Measurements from ENCODE around the gene KCNJ11.

KCNJ11 gene

DNA sequence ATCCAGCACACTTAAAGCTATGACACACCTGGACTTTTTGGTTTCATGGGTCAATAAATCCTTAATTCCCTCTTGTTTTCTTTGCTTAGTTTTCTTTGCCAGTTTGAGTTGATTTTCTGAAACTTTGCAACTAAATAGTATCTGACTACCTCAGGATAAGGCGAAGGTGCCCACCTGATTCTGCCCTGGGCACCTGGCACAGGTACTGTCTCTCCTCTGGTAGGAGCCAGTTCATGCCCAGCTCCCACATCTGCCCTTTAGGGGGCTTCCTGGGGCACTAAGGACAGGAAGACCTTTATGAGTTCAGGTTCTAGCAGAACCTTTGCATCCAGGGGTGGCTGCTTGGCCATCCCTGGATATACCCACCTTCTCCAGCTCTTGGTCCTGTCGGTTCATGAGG, 19.6 kb upstream of the KCNJ11 start:
- Histone ChIP-seq H3K9me3 (no peaks in the 10 kb centered on the region), H3K4me1 (ENCODE audit: control insufficient read depth in 1 of 2, insufficient read depth in 1 of 2, low read depth in 1 of 2, low read length in 1 of 2) (no peaks in the 10 kb centered on the region), H3K4me3 (ENCODE audit: low read depth in 1 of 2, low read length in 1 of 2) (no peak overlapping the region), H3K27me3 (no peaks in the 10 kb centered on the region), H3K27ac (no peak overlapping the region), H3K36me3 (no peaks in the 10 kb centered on the region)
- TF ChIP-seq, protein P1, sequence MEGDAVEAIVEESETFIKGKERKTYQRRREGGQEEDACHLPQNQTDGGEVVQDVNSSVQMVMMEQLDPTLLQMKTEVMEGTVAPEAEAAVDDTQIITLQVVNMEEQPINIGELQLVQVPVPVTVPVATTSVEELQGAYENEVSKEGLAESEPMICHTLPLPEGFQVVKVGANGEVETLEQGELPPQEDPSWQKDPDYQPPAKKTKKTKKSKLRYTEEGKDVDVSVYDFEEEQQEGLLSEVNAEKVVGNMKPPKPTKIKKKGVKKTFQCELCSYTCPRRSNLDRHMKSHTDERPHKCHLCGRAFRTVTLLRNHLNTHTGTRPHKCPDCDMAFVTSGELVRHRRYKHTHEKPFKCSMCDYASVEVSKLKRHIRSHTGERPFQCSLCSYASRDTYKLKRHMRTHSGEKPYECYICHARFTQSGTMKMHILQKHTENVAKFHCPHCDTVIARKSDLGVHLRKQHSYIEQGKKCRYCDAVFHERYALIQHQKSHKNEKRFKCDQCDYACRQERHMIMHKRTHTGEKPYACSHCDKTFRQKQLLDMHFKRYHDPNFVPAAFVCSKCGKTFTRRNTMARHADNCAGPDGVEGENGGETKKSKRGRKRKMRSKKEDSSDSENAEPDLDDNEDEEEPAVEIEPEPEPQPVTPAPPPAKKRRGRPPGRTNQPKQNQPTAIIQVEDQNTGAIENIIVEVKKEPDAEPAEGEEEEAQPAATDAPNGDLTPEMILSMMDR (IDR thresholded peaks at IDR 0.05) = no peak

DNA sequence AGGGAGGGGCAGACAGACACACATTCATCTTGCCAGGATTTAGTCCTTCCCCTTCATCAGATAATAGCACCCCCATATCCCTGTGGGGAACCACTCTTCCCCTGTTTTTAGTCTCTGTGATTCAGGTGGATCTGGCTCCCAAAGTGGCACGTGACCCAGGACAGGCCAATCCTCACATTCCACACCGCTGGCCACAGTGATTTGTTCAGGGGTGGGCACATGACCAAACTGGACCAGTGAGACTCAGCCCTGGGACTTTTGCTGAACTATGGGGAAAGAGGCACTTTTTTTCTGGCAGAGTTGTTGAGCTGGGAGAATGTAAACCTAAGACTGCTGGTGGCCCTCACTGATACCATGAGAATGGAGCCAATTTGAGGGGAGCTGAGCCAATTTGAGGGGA, 19.1 kb upstream of the KCNJ11 start:
- Histone ChIP-seq H3K27ac (no peak overlapping the region), H3K27me3 (no peaks in the 10 kb centered on the region), H3K4me3 (ENCODE audit: low read depth in 1 of 2, low read length in 1 of 2) (no peak overlapping the region), H3K36me3 (no peaks in the 10 kb centered on the region), H3K9me3 (no peaks in the 10 kb centered on the region), H3K4me1 (ENCODE audit: control insufficient read depth in 1 of 2, insufficient read depth in 1 of 2, low read depth in 1 of 2, low read length in 1 of 2) (no peaks in the 10 kb centered on the region)
- TF ChIP-seq, protein P1 (IDR thresholded peaks at IDR 0.05) = no peak

DNA sequence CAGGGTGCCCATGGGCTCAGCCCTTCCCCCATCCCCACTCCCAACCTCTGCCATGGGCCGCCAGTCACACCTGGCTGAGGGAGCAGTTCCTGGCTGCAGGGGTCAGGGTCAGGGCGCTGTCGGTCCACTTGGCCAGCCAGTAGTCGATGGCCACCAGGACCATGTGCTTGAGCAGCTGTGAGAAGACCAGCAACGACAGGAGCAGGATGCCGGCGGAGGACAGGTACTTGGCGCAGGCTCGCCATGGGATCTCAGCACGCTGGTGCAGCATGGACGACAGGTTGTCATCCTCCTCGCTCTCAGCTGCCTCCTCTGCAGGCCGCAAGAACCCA, 18.3 kb upstream of the KCNJ11 start:
- TF ChIP-seq, protein P1 (IDR thresholded peaks at IDR 0.05) = no peak
- Histone ChIP-seq H3K27ac (no peak overlapping the region), H3K4me1 (ENCODE audit: control insufficient read depth in 1 of 2, insufficient read depth in 1 of 2, low read depth in 1 of 2, low read length in 1 of 2) (no peaks in the 10 kb centered on the region), H3K36me3 (no peaks in the 10 kb centered on the region), H3K4me3 (ENCODE audit: low read depth in 1 of 2, low read length in 1 of 2) (no peak overlapping the region), H3K27me3 (no peaks in the 10 kb centered on the region), H3K9me3 (no peaks in the 10 kb centered on the region)

DNA sequence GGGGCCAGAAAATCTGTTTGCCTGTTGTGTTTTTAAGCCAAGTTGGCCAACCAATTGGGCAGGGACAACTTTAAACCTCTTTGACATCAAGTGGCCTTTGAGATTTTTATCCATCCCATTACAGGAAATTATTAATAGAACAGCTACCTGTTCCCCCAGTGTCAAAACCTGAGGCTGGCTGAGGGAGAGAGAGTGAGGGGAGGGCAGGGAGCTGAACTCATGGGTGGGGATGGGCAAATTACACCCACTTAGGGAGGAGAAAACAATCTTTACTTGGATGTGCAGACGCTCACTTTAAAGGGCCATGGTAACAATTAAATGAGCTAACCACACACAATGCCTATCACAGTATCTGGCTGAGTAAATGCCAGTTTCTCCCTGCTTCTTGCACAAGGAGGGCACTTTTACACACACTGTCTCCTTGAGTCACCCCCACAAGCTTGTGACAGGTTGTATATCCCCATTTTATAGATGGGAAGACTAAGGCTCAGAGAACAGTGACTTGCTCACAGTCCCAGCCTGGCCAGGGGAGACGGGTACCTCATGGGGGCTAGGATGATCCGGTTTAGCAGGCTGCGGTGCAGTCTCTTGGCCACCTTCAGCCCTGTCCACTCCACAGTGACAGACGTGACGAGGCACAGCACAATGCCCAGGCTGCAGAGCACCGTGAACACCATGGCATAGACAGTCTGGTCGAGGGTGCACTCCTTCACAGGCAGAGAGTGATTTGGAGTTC, 17.8 kb upstream of the KCNJ11 start:
- no peaks in the 10 kb centered on the region for H3K9me3 ChIP-seq
- no peaks in the 10 kb centered on the region for H3K27me3 ChIP-seq
- TF ChIP-seq, protein P1 (IDR thresholded peaks at IDR 0.05) = no peak
- H3K27ac ChIP-seq = no peak overlapping the region
- no peak overlapping the region for H3K4me3 ChIP-seq (ENCODE audit: low read depth in 1 of 2, low read length in 1 of 2)
- H3K4me1 ChIP-seq (ENCODE audit: control insufficient read depth in 1 of 2, insufficient read depth in 1 of 2, low read depth in 1 of 2, low read length in 1 of 2) = no peaks in the 10 kb centered on the region
- H3K36me3 ChIP-seq = no peaks in the 10 kb centered on the region

DNA sequence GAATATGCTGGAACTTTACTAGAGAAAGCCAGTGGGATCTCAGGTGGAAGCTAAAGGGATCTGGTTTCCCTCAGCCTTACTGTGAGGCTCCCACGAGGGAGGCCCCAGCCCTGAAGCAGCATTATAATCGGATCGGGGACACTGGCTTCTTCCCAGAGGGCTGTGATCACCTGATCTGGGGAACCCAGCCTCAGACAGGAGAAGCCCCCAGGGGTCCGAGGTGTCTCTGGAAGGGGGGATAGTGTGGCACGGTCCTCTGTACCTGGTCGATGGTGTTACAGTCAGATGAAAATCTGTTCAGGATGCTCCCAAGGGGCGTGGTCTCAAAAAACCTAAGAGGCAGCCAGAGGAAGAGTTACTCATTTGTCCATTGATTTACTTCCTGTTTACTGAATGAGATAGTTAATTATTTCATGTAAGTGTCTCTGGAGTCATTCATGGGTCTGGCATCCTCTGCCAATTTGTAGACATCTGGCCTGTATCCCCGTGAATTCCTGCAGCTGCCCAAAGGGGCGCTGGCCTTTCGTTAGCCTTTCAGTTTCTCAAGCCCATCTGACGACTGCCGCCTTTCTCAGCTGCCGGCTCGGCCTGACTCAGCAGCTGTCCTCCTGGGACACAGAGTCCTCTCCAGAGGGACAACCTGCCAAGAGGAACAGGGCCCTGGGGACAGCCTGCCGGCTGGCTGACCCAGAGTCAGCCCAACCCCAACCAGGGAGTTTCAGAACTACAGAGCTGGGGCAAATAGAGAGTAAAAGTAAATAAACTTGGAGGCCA, 17.0 kb upstream of the KCNJ11 start:
- Histone ChIP-seq H3K9me3 (no peaks in the 10 kb centered on the region), H3K27me3 (no peaks in the 10 kb centered on the region), H3K4me3 (ENCODE audit: low read depth in 1 of 2, low read length in 1 of 2) (no peak overlapping the region), H3K36me3 (no peaks in the 10 kb centered on the region), H3K27ac (no peak overlapping the region), H3K4me1 (ENCODE audit: control insufficient read depth in 1 of 2, insufficient read depth in 1 of 2, low read depth in 1 of 2, low read length in 1 of 2) (no peaks in the 10 kb centered on the region)
- TF ChIP-seq, protein P1 (IDR thresholded peaks at IDR 0.05) = no peak

Measured in neutrophil (primary cell).